ENCODE data around the gene ZNF428.
"Not testable (repeated sequence)": the region's sequence is repeated elsewhere in the genome, so short reads cannot be mapped to it uniquely, and the experiment has no call there.

The ZNF428 gene

DNA sequence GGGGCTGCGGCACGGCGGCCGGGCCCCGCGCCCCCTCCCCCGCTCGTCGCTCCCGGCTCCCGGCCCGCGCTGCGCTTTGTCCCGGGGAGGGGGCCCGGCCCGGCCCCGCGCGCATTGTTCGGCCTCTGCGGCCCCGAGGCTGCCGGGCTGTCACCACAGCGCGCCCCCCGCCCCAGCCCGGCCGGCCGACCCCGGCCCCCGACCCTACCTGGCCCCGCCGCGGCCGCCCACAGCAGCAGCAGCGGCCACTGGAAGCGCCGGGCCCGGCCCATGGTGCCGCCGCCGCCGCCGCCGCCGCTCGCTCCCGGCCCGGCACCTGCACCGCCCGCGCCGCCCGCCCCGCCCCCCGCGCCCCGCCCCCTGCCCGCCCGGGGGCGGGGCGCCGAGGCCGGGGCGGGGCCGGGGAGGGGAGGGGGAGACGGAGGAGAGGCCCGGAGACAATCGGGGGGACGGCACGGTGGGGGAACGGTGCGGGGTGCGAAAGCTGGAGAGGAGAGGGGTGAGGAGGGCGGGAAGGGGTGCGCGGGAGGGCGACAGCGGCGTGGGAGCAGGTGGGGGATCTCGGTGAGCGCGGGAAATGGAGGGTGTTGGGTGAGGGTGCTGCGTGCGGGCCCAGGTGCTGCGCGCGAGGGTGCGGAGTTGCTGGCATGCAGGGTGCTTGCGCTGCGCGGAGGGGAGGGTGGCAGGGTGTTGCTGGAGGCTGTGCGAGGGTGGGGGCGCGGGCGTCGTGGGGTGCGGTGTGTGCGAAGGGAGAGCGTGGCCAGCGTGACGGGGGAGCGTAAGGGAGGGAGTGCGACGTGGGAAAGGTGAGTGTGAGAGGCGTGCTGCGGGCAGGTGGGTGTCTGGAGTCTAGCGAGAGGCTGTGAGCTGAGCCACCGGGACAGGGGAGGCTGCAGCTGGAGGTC, 20.3 kb upstream of the ZNF428 start, which contains the start of gene CADM4:
Gene CADM4 (minus strand): TSS at position 332 of the 905 bp plus-strand sequence. CDS start 60 bp downstream, at position 272.
- no peak for DNase-seq (ENCODE audit: low spot score)
- no peak for FAIRE-seq

DNA sequence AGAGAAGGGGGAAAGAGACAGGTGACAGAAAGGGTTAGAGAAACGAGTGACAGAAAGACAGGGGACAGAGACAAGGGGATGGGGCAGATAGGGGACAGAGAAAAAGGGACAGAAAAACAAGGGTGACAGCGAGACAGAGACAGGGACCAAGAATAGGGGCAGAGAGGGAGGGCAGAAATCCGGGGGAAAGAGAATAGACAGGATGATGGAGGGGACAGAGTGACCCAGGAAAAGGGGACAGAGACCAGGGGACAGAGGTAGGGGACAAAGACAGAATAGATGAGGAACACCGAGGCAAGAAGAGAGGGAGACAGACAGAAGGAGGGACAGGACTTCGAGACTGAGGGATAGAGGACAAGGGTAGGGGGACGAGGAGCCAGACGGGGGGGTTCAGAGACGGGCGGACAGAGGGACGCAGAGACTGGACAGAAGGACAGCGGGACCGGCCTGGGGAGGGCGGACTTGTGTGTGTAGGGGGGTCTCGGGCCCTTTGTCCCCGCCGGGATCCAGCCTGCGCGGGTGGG, 19.6 kb upstream of the ZNF428 start:
- FAIRE-seq: no peak

DNA sequence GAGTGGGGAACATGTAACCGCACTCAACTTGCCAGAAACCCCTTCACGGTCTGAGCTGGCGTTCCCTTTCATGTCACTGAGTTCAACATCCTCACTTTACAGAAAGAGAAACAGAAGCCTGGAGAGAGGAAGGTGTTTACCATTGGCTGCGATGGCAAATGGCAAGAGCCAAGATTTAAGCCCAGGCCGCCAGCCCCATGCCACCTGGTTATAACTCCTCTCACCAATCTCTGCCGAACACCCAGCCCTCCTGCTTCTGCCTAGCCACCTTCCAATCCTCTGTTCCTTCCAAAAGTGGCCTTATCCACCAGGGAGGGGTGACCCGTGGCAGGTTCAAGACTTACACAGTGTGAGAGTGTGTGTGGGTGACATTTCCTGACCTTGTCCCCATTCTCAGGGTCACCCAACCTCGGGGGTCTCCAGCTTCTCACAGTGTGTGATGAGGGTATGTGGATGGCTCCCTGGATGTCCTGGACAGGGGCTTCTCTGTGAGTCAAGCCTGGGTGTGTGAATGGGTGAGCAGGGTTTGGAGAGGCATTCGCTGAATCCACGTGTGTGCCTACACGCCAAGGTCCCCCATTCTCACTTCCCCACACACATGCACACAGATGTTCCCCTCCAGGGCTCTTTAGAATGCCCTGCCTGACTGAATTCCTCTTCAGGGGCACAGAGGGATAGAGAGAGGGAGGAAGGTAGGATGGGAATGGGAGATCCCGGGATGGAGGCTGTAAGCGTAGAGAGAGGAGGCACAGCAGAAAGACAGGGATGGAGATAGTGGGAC, 19.0 kb upstream of the ZNF428 start:
- no peak for FAIRE-seq
- DNase-seq (ENCODE audit: low spot score): no peak

More for the DNA sequence above, 19.6 kb upstream of the ZNF428 start:
- DNase-seq (ENCODE audit: low spot score): no peak

DNA sequence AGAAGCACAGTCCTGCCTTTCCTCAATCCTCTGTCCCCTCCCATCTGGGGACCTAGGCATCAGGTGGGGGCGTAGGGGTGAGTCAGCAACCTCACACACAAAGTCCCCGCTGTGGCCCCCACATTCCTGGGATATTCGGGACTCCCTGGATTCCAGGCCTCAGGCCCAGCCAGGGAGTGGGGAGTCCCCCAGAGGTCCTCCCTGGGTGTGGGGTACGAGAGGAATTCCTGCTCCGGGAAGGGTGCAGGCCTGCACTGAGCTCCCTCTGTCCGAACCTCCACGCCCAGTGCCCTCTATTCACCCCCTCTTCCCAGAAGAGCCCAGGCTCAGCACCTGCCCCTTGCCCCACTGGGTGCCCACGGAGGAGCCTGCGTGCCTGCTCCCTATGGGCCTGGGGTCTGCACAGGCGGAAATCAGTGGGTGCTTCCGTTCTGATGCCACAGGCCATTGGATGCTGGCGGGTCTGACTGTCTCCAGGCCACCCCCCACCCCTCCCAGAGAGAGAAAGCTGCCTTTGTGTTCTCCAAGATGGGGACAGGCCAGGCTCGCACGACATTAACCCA, 16.8 kb upstream of the ZNF428 start:
- FAIRE-seq: no peak

DNA sequence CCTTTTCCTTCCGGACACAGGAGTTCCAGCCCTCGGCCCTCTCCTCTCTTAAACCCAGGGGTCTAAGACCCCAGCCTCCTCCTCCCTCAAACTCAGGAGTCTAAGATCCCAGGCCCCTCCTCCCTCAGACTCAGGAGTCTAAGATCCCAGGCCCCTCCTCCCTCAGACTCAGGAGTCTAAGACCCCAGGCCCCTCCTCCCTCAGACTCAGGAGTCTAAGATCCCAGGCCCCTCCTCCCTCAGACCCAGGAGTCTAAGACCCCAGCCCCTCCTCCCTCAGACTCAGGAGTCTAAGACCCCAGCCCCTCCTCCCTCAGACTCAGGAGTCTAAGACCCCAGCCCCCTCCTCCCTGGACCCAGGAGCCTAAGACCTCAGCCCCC, 16.1 kb upstream of the ZNF428 start:
- not testable (repeated sequence) for DNase-seq (ENCODE audit: low spot score); FAIRE-seq

More for the DNA sequence above, 16.8 kb upstream of the ZNF428 start:
- no peak for DNase-seq (ENCODE audit: low spot score)

DNA sequence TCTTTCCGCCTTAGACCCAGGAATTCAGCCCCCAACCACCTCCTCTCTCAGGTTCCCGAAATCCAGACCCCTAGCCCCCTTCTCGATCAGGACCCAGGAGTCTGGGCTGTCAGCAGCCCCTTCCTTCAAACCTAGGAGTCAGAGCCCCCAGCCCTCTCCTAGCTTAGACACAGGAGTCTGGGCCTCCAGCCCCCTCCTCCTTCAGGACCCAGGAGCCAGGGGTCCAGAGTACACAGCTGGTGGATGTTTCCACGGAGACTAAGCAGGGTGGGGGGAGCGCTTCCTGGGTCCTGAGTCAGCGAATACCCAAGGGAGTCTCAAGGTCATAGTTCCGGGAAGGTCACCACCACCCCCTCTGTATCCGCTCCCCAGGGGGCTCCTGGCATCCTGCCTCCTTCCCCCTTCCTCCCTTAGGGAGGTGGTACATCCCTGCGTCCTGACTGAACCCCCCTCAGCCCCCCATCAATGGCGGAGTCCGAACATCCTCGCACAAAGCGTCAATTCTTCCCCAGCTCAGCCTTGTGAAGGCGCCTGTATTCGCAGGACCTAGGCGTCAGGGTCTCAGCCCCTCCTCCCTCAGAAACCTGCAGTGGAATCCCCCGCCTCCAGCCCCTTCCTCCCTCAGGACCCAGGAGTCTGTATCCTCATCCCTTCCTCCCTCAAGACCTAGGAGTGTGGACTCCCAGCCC, 15.6 kb upstream of the ZNF428 start:
- FAIRE-seq: no peak
- no peak for DNase-seq (ENCODE audit: low spot score)

DNA sequence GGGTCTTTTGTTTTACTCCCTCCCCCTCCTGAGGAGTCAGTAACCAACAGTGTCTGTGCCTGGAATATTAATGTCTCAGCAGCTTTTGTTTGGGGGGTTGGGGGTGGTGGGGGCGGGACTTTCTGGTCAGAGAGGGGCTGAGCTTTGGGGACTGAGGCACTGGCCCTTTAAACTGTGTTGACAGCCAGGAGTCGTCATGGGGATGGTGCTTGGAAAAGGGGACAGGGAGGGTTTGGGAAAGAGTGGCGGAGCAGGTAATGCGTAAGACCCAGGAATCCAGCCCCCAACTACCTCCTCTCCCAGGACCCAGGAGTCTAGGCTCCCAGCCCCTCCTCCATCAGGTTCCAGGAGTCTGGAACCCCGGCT, 15.1 kb upstream of the ZNF428 start:
- FAIRE-seq (no peak), DNase-seq (ENCODE audit: low spot score) (no peak)

DNA sequence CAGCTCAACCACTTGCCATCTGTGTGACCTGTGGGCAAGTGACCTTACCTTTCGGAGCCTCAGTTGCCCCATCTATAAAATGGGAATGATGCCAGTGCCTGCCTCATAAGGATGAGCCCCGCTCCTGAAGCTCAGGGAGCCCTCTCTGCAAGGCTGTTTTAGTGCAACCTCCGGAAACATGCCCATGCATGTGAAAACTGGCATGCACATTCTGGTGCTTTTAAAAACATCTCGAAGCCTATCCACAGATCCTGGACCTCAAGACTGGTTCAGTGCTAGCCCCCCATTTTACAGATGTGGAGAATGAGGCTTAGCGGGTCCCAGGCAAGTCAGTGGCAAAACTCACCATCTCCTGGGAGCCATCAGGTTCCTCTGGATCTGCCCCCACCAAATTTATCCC, 14.6 kb upstream of the ZNF428 start:
- no peak for DNase-seq (ENCODE audit: low spot score)

DNA sequence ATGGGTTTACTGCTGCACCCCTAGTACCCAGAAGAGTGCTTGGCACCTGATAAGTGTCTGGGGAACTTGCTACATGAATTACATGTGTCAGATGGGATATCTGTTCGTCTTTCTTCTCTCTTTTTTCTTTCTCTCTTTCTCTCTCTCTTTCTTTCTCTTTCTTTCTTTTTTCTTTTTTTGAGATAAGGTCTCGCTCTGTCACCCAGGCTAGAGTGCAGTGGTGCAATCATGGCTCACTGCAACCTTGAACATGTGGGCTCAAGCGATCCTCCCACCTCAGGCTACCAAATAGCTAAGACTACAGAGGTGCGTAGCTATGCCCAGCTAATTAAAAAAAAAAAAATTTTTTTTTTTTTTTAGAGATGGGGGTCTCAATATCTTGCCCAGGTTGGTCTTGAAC, 14.1 kb upstream of the ZNF428 start:
- DNase-seq (ENCODE audit: low spot score): no peak
- no peak for FAIRE-seq

More for the DNA sequence above, 14.6 kb upstream of the ZNF428 start:
- no peak for FAIRE-seq

DNA sequence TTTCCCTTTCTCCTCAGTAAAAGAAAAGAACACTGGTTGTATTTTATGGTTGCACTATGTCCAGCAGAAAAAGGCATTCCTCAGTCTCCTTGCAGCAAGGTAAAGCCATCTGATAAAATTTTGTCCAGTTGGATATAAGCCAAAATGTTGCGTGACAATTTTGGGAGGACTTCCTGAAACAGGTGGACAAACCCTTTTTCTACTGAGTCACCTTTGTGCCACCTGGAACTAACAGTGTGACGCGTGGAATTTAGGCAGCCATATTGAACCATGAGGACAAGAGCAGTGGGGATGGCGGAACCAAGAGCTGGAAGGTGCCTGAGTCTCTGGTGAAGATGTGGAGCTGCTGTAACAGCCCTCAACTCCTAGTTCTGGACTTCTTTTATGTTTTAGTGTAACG, 12.1 kb upstream of the ZNF428 start:
- FAIRE-seq (no peak), DNase-seq (ENCODE audit: low spot score) (no peak)

DNA sequence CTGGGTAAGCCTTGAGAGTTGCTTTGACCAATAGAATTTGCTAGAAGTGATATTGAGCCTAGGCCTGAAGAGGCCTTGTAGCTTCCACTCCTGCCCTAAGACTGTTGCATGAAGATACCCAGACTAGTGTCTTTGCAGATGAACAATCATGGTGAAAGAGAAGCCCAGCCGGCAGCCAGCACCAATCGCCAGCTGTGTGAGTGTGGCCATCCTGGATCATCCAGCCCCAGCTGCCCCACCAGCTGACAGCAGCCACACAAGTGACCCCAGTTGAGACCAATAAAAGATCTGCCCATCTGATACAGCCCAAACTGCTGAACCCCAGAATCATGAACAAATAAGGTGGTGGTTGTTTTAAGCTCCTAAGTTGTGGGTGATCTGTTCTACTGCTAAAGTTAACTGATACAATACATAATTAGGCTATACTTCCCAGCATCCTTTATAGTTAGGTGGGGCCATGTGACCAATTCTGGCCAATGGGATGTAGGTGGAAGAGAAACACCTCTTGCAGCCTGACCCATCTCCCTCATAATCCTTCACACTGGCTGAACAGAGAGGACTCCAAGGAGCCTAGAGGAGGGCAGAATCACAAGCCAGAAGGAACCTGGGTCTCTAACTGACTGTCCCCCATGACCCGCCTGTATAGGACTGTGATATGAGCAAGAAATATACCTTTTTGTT, 9.4 kb upstream of the ZNF428 start:
- no peak for FAIRE-seq
- DNase-seq (ENCODE audit: low spot score): no peak

DNA sequence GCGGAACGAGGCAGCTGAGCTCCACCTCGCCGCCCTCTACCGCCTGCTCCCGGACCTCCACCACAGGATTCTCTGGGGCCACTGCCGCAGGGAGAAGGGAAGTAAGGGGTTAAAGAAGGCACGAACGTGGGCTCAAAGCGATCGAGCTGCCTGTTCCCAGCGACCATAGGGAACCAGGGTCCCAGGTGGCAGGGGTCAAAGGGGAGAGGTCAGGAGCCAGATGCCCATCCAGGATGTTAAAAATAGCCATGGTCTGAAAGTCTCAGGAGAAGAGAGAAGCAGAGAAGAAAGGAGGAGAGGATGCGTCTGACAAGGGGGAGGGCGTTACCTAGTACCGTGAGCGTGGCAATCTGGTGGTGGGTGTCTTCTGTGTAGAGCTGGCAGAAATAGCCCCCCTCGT, 7.4 kb upstream of the ZNF428 start:
- DNase-seq (ENCODE audit: low spot score) (no peak), FAIRE-seq (no peak)

DNA sequence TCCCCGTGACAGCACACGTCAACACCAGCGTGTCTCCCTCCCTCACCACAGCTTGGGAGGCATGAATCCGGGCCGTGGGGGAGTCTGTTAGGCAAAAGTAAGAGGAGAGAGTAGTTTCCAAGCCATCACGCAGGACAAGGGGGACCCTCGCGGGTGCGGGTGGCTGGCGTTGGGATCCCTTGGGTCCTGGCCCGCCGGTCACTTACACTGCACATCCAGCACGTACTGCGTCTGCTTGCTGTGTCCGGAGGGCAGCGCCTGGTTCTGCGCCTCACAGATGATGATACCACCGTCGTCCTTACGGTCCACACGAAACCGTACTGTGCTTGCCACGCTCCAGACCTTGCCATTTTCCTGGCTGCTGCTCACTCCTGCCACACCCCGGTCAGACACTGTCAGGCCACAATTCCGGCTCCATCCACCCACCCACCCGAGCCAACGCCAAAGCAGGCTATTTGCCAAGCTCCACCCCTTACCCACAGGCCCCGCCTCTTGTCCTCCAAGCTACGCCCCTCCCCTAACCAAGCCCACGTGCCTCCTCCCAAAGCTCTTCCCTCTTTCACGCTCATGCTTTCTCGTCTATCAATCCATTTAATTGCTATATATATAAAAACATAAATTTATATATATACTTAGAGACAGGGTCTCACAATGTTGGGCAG, 6.6 kb upstream of the ZNF428 start:
- no peak for DNase-seq (ENCODE audit: low spot score)
- FAIRE-seq: no peak

DNA sequence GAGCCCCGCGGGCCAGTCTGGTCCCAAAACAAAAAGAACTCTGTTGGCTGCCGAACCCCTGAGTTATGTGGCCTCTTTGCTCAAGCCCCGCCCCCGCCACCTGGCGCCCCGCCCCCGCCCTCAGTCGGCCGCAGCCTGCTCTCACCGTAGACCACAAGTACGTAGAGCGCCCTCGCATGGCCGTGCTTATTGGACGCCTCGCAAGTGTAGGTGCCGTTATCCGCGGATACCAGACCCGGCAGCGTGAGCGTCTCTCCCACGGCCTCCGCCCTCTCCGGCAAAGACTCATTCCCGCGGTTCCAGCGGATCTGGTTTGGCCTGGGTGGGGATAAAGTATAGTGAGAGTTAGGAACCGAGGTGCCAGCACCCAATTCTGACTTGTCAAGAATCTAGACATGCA, 5.5 kb upstream of the ZNF428 start:
- FAIRE-seq (no peak), DNase-seq (ENCODE audit: low spot score) (no peak)

DNA sequence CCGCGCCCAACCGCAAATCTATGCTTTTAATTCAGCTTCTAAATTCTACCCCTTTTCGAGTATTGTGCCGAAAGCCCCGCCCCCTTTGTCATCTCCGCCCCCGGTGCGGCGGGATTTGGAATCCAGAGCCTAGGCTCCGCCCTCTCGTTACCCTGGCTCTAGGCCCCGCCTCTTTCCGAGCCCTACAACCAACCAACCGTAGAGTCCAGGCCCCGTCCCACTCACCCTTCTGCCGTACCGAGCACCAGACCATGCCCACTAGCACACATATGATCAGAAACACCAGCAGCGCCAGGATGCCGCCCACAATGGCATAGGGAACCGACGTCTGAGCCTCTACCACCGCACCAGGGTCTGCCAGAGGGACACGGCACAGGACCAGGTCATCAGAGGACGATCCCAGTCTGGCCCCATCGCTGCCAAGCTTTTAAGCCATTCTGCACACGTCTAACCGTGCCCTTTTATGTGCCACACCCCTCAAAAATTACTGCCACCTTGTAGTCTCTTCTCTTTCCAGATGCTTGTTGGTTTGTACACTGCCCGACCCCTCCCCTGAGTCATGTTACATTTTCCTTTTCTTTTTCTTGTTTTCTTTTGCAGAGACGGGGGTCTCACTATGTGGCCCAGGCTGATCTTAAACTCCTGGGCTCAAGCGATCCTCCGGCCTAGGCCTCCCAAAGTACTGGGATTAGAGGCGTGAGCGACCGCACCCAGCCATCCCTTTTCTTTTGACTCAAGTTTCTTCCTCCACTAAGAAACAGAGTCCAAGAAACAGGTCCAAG, 4.7 kb upstream of the ZNF428 start:
- FAIRE-seq (no peak), DNase-seq (ENCODE audit: low spot score) (no peak)

DNA sequence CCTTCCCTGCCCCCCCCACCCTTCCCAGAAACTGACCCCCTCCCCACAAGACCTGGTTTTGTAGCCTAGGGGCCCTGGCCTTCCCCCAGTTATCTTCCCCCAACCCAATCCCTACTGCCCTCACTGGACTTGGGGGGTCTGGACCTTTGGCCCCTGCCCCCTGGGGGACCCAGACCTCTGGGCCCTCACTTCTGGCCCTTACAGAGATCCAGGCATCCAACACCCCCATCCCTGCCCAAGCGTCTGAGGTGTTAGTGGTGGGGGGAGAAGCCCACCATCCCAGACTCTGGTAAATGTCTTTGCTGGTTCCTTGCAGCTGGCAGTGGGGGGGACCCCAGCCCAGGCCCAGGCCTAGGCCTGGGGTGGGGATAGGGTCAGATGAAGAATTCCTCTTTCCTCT, 3.5 kb upstream of the ZNF428 start:
- DNase-seq (ENCODE audit: low spot score) (no peak), FAIRE-seq (no peak)

DNA sequence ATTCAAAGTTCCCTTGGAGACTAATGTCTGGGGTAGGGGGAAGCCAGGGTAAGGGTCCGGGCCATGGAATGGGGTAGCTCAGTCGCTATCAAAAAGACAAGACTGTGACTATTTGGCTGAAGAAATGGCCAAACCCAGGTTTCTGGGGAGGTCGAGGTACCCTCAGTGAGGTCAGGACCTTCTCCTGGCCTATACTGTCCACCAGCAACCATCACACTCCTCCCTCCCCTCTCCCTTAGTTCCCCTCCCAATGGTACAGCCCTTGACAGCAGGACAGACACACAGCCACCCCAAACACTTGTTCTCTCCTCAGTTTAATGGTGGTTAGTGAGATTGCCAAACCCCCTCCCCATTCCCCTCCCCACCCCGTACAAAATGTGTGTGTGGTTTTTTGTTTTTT, 2.6 kb upstream of the ZNF428 start:
- DNase-seq (ENCODE audit: low spot score): no peak
- no peak for FAIRE-seq

DNA sequence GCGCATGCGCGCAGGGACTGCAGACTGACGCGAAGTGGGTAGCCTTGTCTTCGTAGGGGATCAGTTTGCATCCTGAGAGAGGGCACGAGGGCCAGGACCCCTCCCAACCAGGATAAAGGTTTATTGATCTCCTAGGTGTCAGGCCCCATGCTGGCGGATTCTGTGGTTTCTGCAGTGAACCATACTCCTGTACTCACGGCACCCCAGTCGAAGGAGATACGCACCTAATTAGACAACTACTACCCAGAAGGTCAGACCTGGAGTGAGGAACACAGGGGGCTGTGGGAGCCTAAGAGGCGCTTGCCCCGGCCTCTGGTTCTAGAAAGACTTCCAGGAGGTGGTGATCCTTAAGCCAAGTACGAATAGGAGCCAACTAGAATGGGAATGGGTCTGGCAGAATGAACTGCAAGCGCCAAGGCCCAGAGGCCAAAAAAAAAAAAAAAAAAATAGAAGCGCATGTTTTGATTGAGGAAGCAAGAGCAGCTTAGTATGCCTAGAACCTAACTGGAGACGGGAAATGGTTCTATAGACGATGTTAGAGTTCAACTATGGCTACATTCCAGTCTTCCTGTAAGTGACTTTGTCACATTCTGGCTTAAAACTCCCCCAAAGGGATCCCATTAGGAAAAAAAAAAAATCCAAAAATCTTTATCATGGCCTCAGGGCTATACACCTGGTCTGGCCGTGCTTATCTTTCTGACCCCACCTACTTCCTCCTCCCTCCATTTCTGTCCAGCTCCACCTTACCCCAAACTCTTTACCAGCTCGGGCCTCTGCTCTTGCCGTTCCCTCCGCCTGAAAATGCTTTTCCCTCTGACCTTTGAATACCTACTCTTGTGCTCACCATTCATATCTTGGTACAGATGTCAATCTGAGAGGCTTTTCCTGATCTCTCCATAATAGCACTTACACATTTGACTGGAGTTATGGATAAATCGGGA, 902 bp upstream of the ZNF428 start:
- no peak for DNase-seq (ENCODE audit: low spot score)
- FAIRE-seq: no peak
